A673 (cell line): Measurements from ENCODE around the gene KRTAP24-1. TPM values are rescaled to one million over a fixed set of nuclear protein-coding genes. Genes with fewer than 3 reads are reported as not detected.

ENCODE experiments used
- BruUV-seq: library from RNA; stranded (reverse); fragments of 400-500 nt; replicated peaks from 2 replicates; lab custom pipeline; 2021; lab: Mats Ljungman, UMichigan
- CTCF ChIA-PET: fragments of 300-600 bp; sonication (Branson Sonifier 250); formaldehyde crosslinking; loops from one replicate; lab custom pipeline; 2022; ENCODE audit warnings: antibody characterized with exemption; lab: Charles Lee
- POLR2A ChIA-PET: fragments of 300-600 bp; sonication (Branson Sonifier 250); formaldehyde crosslinking; loops from one replicate; lab custom pipeline; 2022; ENCODE audit warnings: antibody characterized with exemption; ENCODE audit not compliant: low non-redundant PET; lab: Charles Lee
- DNase-seq: peaks from one replicate; pipeline ENCODE4 v3.0.0-alpha.2; 2015; ENCODE audit warnings: low spot score
- H3K27ac ChIP-seq: fragments of 200-600 bp; sonication (generic); 2 replicates; pipeline ENCODE4 v1.5.1; 2016; ENCODE audit warnings: mixed run types, low read depth, mild to moderate bottlenecking, mixed read lengths, antibody characterized with exemption, low read length; ENCODE audit not compliant: poor library complexity, severe bottlenecking
- H3K27me3 ChIP-seq: fragments of 200-600 bp; sonication (generic); replicated peaks from 2 replicates; pipeline ENCODE4 v1.6.1; 2017; ENCODE audit warnings: mixed run types, low read depth, mild to moderate bottlenecking, mixed read lengths, antibody characterized with exemption, low read length; ENCODE audit not compliant: insufficient read depth, poor library complexity
- H3K36me3 ChIP-seq: fragments of 200-600 bp; sonication (generic); 2 replicates; pipeline ENCODE4 v1.6.1; 2016; ENCODE audit warnings: mixed run types, mild to moderate bottlenecking, mixed read lengths, antibody characterized with exemption, low read length; ENCODE audit not compliant: insufficient read depth, poor library complexity, severe bottlenecking
- H3K4me1 ChIP-seq: fragments of 200-600 bp; sonication (generic); 2 replicates; pipeline ENCODE4 v1.6.1; 2017; ENCODE audit warnings: mixed run types, mild to moderate bottlenecking, mixed read lengths, antibody characterized with exemption, low read length; ENCODE audit not compliant: insufficient read depth, poor library complexity, severe bottlenecking
- H3K4me3 ChIP-seq: fragments of 200-600 bp; sonication (generic); 2 replicates; pipeline ENCODE4 v1.5.1; 2016; ENCODE audit warnings: low read depth, mixed run types, mild to moderate bottlenecking, mixed read lengths, low read length; ENCODE audit not compliant: poor library complexity, severe bottlenecking
- H3K9me3 ChIP-seq: fragments of 200-600 bp; sonication (generic); 2 replicates; pipeline ENCODE4 v1.6.1; 2016; ENCODE audit warnings: mixed run types, low read depth, mild to moderate bottlenecking, mixed read lengths, antibody characterized with exemption, low read length; ENCODE audit not compliant: poor library complexity, severe bottlenecking
- EZH2 ChIP-seq: fragments of 200-600 bp; sonication (generic); IDR thresholded peaks from 2 replicates; pipeline ENCODE4 v1.6.1; 2017; ENCODE audit warnings: borderline replicate concordance, low read depth, mild to moderate bottlenecking, mixed read lengths, antibody characterized with exemption, low read length; ENCODE audit not compliant: poor library complexity, severe bottlenecking
- intact Hi-C: fragments of 100-400 bp; cut with micrococcal nuclease; formaldehyde crosslinking; loops from one replicate; pipeline ENCODE4 v1.10.0; 2022; ENCODE audit not compliant: unreplicated experiment
- total RNA-seq: library from RNA; stranded (reverse); gene quantifications from 2 replicates; pipeline ENCODE4 v1.2.3, GENCODE V29; 2021
- TF ChIP-seq, protein P1 (sequence below): fragments of 300-800, 200-600 bp; sonication (generic); conservative IDR thresholded peaks from 2 replicates; pipeline ENCODE4 v1.5.1; 2017; ENCODE audit warnings: low read depth, mild to moderate bottlenecking, antibody characterized with exemption, low read length, moderate library complexity, mixed read lengths

The KRTAP24-1 gene
- total RNA-seq, 1 experiment from 2014 or later = not detected

DNA sequence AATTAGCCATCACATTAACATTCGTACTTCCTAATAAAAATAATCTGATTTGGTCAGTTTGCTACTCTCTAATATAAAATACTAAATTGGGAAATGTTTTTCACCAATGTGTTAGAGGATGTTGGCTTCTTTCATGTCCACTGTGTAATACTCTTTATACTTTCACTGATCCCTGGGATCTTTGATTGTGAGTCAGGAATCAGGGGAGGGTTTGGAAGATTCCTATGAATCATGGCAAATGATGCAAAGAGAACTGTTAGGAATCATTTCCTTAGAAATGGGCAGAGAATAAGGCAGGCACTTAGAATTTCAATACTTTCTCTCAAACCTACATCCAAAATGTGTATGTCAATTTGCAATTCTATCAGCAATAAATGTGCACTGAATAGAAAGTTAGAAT, 31.0 kb downstream of the KRTAP24-1 start:
- no peak for TF ChIP-seq EZH2
- TF ChIP-seq, protein P1, sequence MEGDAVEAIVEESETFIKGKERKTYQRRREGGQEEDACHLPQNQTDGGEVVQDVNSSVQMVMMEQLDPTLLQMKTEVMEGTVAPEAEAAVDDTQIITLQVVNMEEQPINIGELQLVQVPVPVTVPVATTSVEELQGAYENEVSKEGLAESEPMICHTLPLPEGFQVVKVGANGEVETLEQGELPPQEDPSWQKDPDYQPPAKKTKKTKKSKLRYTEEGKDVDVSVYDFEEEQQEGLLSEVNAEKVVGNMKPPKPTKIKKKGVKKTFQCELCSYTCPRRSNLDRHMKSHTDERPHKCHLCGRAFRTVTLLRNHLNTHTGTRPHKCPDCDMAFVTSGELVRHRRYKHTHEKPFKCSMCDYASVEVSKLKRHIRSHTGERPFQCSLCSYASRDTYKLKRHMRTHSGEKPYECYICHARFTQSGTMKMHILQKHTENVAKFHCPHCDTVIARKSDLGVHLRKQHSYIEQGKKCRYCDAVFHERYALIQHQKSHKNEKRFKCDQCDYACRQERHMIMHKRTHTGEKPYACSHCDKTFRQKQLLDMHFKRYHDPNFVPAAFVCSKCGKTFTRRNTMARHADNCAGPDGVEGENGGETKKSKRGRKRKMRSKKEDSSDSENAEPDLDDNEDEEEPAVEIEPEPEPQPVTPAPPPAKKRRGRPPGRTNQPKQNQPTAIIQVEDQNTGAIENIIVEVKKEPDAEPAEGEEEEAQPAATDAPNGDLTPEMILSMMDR = no peak
- CTCF ChIA-PET = no interaction called here
- no peaks in the 10 kb centered on the region for H3K9me3 ChIP-seq
- POLR2A ChIA-PET = no interaction called here
- H3K36me3 ChIP-seq = no peaks in the 10 kb centered on the region
- BruUV-seq = no TSS peak
- H3K27ac ChIP-seq = no peak overlapping the region
- intact Hi-C loops = no loop called here
- peaks cover 4% of the 10 kb centered on the region for H3K27me3 ChIP-seq
- no peak overlapping the region for H3K4me3 ChIP-seq
- no peak for DNase-seq
- no peaks in the 10 kb centered on the region for H3K4me1 ChIP-seq

DNA sequence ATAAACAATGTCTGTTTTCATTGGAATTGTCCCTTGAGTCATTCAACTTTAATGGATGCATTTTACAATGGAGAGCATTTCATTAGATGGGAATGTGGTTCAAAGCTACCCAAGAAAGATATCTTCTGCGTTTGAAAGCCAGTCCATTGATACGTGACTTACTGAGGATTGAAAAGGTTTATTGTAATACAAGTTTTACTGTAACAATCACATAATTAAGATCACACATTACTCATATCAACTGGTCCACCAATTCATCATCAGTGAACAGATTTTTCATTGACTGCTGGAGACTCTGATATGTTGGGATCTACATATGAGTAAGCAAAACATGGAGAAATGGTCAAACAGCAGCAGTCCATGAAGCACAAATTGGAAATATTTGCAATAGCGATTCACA, 32.8 kb downstream of the KRTAP24-1 start:
- Histone ChIP-seq H3K36me3 (no peaks in the 10 kb centered on the region), H3K4me1 (no peaks in the 10 kb centered on the region), H3K9me3 (no peaks in the 10 kb centered on the region), H3K4me3 (no peak overlapping the region), H3K27me3 (peaks cover 4% of the 10 kb centered on the region), H3K27ac (no peak overlapping the region)
- ChIA-PET CTCF (no interaction called here), POLR2A (no interaction called here)
- intact Hi-C loops = no loop called here
- no TSS peak for BruUV-seq
- TF ChIP-seq, protein P1 = no peak
- TF ChIP-seq EZH2 = no peak
- DNase-seq = no peak

DNA sequence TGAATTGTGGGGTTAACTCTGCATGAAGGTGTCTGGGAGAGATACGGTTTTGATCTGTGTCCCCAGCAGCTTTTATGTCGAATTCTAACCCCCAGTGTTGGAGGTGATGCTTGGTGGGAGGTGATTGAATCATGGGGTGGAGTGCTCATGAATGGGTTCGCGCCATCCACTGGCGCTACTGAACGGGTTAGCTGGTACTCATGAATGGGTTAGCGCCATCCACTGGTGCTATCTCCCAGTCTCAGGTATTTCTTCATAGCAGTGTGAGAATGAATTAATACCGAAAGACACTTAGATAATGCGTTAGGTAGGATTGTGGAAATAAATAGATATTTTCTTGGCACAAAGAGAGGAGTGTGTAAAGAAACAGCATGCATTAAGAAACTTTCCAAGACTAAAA, 33.9 kb downstream of the KRTAP24-1 start:
- intact Hi-C loops = no loop called here
- H3K27ac ChIP-seq = no peak overlapping the region
- no peaks in the 10 kb centered on the region for H3K9me3 ChIP-seq
- ChIA-PET POLR2A (no interaction called here), CTCF (no interaction called here)
- no peaks in the 10 kb centered on the region for H3K4me1 ChIP-seq
- BruUV-seq = no TSS peak
- H3K4me3 ChIP-seq = no peak overlapping the region
- DNase-seq = no peak
- TF ChIP-seq EZH2 = no peak
- TF ChIP-seq, protein P1 = no peak
- H3K36me3 ChIP-seq = no peaks in the 10 kb centered on the region
- peaks cover 4% of the 10 kb centered on the region for H3K27me3 ChIP-seq
